H9 (cell line): ENCODE measurements around the gene HS3ST3B1. TPM values are rescaled to one million over a fixed set of nuclear protein-coding genes. Genes with fewer than 3 reads are reported as not detected.

ENCODE experiments used
- DNase-seq: peaks from one replicate; pipeline ENCODE4 v3.0.0-alpha.2; 2017
- H2AFZ ChIP-seq: one replicate; pipeline ENCODE4 v1.6.1; 2013; ENCODE audit warnings: mild to moderate bottlenecking, low read length, control low read depth, moderate library complexity
- H2AK5ac ChIP-seq: 2 replicates; pipeline ENCODE4 v1.6.1; 2013; ENCODE audit warnings: low read length, control low read depth, mixed read lengths; ENCODE audit not compliant: insufficient read length
- H2BK120ac ChIP-seq: one replicate; pipeline ENCODE4 v1.6.1; 2013; ENCODE audit warnings: low read depth, mild to moderate bottlenecking, low read length, control low read depth, inconsistent platforms; ENCODE audit not compliant: poor library complexity, severe bottlenecking
- H2BK12ac ChIP-seq: 2 replicates; pipeline ENCODE4 v1.6.1; 2013; ENCODE audit warnings: low read length, control low read depth, mixed read lengths, low read depth; ENCODE audit not compliant: insufficient read length
- H2BK15ac ChIP-seq: 2 replicates; pipeline ENCODE4 v1.6.1; 2013; ENCODE audit warnings: low read depth, low read length, control low read depth
- H2BK20ac ChIP-seq: one replicate; pipeline ENCODE4 v1.6.1; 2013; ENCODE audit warnings: low read depth, mild to moderate bottlenecking, low read length, control low read depth, inconsistent platforms; ENCODE audit not compliant: poor library complexity, severe bottlenecking
- H2BK5ac ChIP-seq: 2 replicates; pipeline ENCODE4 v1.6.1; 2013; ENCODE audit warnings: low read length, control low read depth, mixed read lengths; ENCODE audit not compliant: insufficient read length
- H3K14ac ChIP-seq: 2 replicates; pipeline ENCODE4 v1.6.1; 2013; ENCODE audit warnings: low read length, control low read depth; ENCODE audit not compliant: insufficient read depth
- H3K18ac ChIP-seq: 2 replicates; pipeline ENCODE4 v1.6.1; 2013; ENCODE audit warnings: low read depth, mild to moderate bottlenecking, mixed read lengths, low read length, control low read depth; ENCODE audit not compliant: insufficient read length
- H3K23ac ChIP-seq: 2 replicates; pipeline ENCODE4 v1.6.1; 2013; ENCODE audit warnings: low read length, control low read depth, mixed read lengths, low read depth; ENCODE audit not compliant: insufficient read length
- H3K23me2 ChIP-seq: 2 replicates; pipeline ENCODE4 v1.6.1; 2013; ENCODE audit warnings: low read depth, mild to moderate bottlenecking, mixed read lengths, low read length, control low read depth; ENCODE audit not compliant: insufficient read length, poor library complexity, severe bottlenecking
- H3K27ac ChIP-seq: 2 replicates; pipeline ENCODE4 v1.5.1; 2013; ENCODE audit warnings: low read length, control low read depth, mixed read lengths, low read depth; ENCODE audit not compliant: insufficient read length
- H3K27me3 ChIP-seq: 2 replicates; pipeline ENCODE4 v1.6.1; 2013; ENCODE audit warnings: low read length, control low read depth, inconsistent platforms; ENCODE audit not compliant: insufficient read depth
- H3K4ac ChIP-seq: 2 replicates; pipeline ENCODE4 v1.6.1; 2013; ENCODE audit warnings: low read depth, mild to moderate bottlenecking, control low read depth, inconsistent platforms, low read length, moderate library complexity
- H3K4me1 ChIP-seq: 2 replicates; pipeline ENCODE4 v1.6.1; 2013; ENCODE audit warnings: low read length, control low read depth, inconsistent platforms; ENCODE audit not compliant: insufficient read depth
- H3K4me2 ChIP-seq: 2 replicates; pipeline ENCODE4 v1.6.1; 2013; ENCODE audit warnings: low read length, control low read depth, mixed read lengths; ENCODE audit not compliant: insufficient read length, insufficient read depth
- H3K56ac ChIP-seq: 2 replicates; pipeline ENCODE4 v1.6.1; 2013; ENCODE audit warnings: low read depth, mild to moderate bottlenecking, mixed read lengths, low read length, control low read depth; ENCODE audit not compliant: insufficient read length
- H3K79me1 ChIP-seq: 2 replicates; pipeline ENCODE4 v1.6.1; 2013; ENCODE audit warnings: low read depth, mild to moderate bottlenecking, moderate library complexity, low read length, control low read depth, inconsistent platforms; ENCODE audit not compliant: insufficient read depth, poor library complexity, severe bottlenecking
- H3K79me2 ChIP-seq: 2 replicates; pipeline ENCODE4 v1.6.1; 2013; ENCODE audit warnings: low read length, control low read depth, inconsistent platforms; ENCODE audit not compliant: insufficient read depth
- H3K9ac ChIP-seq: 2 replicates; pipeline ENCODE4 v1.6.1; 2013; ENCODE audit warnings: low read length, control low read depth, mixed read lengths; ENCODE audit not compliant: insufficient read length; ENCODE audit errors: extremely low read depth
- H3K9me3 ChIP-seq: one replicate; pipeline ENCODE4 v1.6.1; 2013; ENCODE audit warnings: low read depth, low read length, inconsistent platforms; ENCODE audit not compliant: control insufficient read depth
- H3T11ph ChIP-seq: one replicate; pipeline ENCODE4 v1.6.1; 2013; ENCODE audit warnings: mild to moderate bottlenecking, low read length, control low read depth, inconsistent platforms
- H4K20me1 ChIP-seq: one replicate; pipeline ENCODE4 v1.6.1; 2013; ENCODE audit not compliant: control insufficient read depth, insufficient read length, insufficient read depth
- H4K5ac ChIP-seq: 2 replicates; pipeline ENCODE4 v1.6.1; 2013; ENCODE audit warnings: low read depth, mild to moderate bottlenecking, mixed read lengths, low read length, control low read depth; ENCODE audit not compliant: insufficient read length
- H4K8ac ChIP-seq: replicated peaks from 2 replicates; pipeline ENCODE4 v1.6.1; 2013; ENCODE audit warnings: low read length, control low read depth, mixed read lengths, low read depth; ENCODE audit not compliant: insufficient read length
- H4K91ac ChIP-seq: 2 replicates; pipeline ENCODE4 v1.6.1; 2013; ENCODE audit warnings: low read depth, mild to moderate bottlenecking, moderate library complexity, mixed read lengths, low read length, control low read depth; ENCODE audit not compliant: insufficient read length
- H3K27ac Mint-ChIP-seq, 3 experiments: 2 replicates in 2 of 3; 3 replicates in 1 of 3; pipeline ENCODE4 v1.8.0; 2020 to 2021; ENCODE audit warnings: mixed read lengths in 3 of 3, mild to moderate bottlenecking in 1 of 3, moderate library complexity in 1 of 3
- H3K27me3 Mint-ChIP-seq: 2 replicates; pipeline ENCODE4 v1.8.0; 2021; ENCODE audit warnings: low read depth, mild to moderate bottlenecking, moderate library complexity, mixed read lengths
- H3K36me3 Mint-ChIP-seq, 3 experiments: 2 replicates in 2 of 3; 3 replicates in 1 of 3; pipeline ENCODE4 v1.8.0; 2020 to 2021; ENCODE audit warnings: low read depth in 3 of 3, mixed read lengths in 3 of 3; ENCODE audit not compliant: insufficient read depth in 1 of 3
- H3K4me1 Mint-ChIP-seq, 2 experiments: 2 replicates each; pipeline ENCODE4 v1.8.0; 2020; ENCODE audit warnings: mixed read lengths in 2 of 2
- H3K4me3 Mint-ChIP-seq, 2 experiments: 2 replicates in 1 of 2; 3 replicates in 1 of 2; pipeline ENCODE4 v1.8.0; 2020 to 2021; ENCODE audit warnings: mild to moderate bottlenecking in 2 of 2, mixed read lengths in 2 of 2, moderate library complexity in 1 of 2
- H3K9me3 Mint-ChIP-seq, 2 experiments: 2 replicates in 1 of 2; 3 replicates in 1 of 2; pipeline ENCODE4 v1.8.0; 2020; ENCODE audit warnings: mild to moderate bottlenecking in 2 of 2, mixed read lengths in 2 of 2, moderate library complexity in 1 of 2
- CTCF ChIP-seq: fragments of 200-600 bp; sonication (generic); conservative IDR thresholded peaks from 3 replicates; pipeline ENCODE4 v1.8.0; 2021; ENCODE audit warnings: antibody characterized with exemption, mild to moderate bottlenecking
- WGBS: extraction: QIAGEN DNeasy Blood & Tissue Kit; methylation state at CpG from one replicate; pipeline ENCODE4 v1.1.7; 2013; ENCODE audit warnings: missing lambda C conversion rate, low lambda C conversion rate, mixed read lengths; ENCODE audit not compliant: insufficient read length; ENCODE audit errors: extremely low coverage; 5-methylcytosine and 5-hydroxymethylcytosine counted together
- long read RNA-seq: library from polyadenylated mRNA; unstranded; transcript quantifications from one replicate; pipeline ENCODE4 v2.0.0, GENCODE V29; 2020
- total RNA-seq: library from RNA; stranded (reverse); gene quantifications from 2 replicates; pipeline ENCODE4 v1.2.1, GENCODE V29; 2021

Gene HS3ST3B1
- 2.8 and 2.9 TPM in 2 replicates for total RNA-seq
- long read RNA-seq, full-length matches to known transcripts, result 4 of 5 reads
- long read RNA-seq, partial matches to known transcripts, result 0 of 5 reads
- long read RNA-seq, other reads (novel, unspliced or antisense), result 1 of 5 reads

- peak within 1 kb of the TSS; percentile 94 for H3K4me2 ChIP-seq
- peaks cover 73% of the 10 kb centered on the region for H3K27me3 ChIP-seq
- peaks cover 9% of the 10 kb centered on the region; the same call in 1 of the 2 replicates for H3K4me1 ChIP-seq
- TF ChIP-seq CTCF, result no peak
- no peak within 1 kb of the TSS for H4K91ac ChIP-seq
- no peak within 1 kb of the TSS for H3K56ac ChIP-seq
- H3K36me3 Mint-ChIP-seq, result no peaks in the 10 kb centered on the region; a peak in 1 of 7 replicates
- H2BK5ac ChIP-seq, result no peak within 1 kb of the TSS
- H4K20me1 ChIP-seq, result peaks cover 3% of the 10 kb centered on the region
- H3K4ac ChIP-seq, result no peak within 1 kb of the TSS
- no peak within 1 kb of the TSS for H2BK15ac ChIP-seq
- H3K27me3 Mint-ChIP-seq, result peaks cover 92% of the 10 kb centered on the region
- no peak within 1 kb of the TSS for H3T11ph ChIP-seq
- no peak within 1 kb of the TSS for H3K23ac ChIP-seq
- H3K4me1 Mint-ChIP-seq, result peaks cover 55 to 63% of the 10 kb centered on the region in 2 experiments
- H2BK20ac ChIP-seq, result no peak within 1 kb of the TSS
- peak within 1 kb of the TSS; percentile 78 for H3K14ac ChIP-seq
- no peak within 1 kb of the TSS for H2AK5ac ChIP-seq
- H3K9me3 ChIP-seq, result no peaks in the 10 kb centered on the region
- peaks cover 50% of the 10 kb centered on the region for H3K23me2 ChIP-seq
- H4K8ac ChIP-seq, result no peak within 1 kb of the TSS
- H3K4me3 Mint-ChIP-seq, result peak within 1 kb of the TSS; percentile 69 to 92
- DNase-seq, result peak; percentile 100
- peaks cover 0 to 2% of the 10 kb centered on the region in 2 experiments; a peak in 1 of 5 replicates for H3K9me3 Mint-ChIP-seq
- no peak within 1 kb of the TSS for H4K5ac ChIP-seq
- H2BK12ac ChIP-seq, result no peak within 1 kb of the TSS
- peak within 1 kb of the TSS; percentile 6 for H3K9ac ChIP-seq
- no peak within 1 kb of the TSS for H3K27ac ChIP-seq
- peak within 1 kb of the TSS; percentile 19 for H3K18ac ChIP-seq
- H3K27ac Mint-ChIP-seq, result no peak within 1 kb of the TSS
- H2AFZ ChIP-seq, result no peak within 1 kb of the TSS
- H3K79me1 ChIP-seq, result no peaks in the 10 kb centered on the region
- no CpG with 5 or more reads among the region's 49 CpGs for WGBS
- no peak within 1 kb of the TSS for H2BK120ac ChIP-seq
- no peaks in the 10 kb centered on the region; the same call in 1 of the 2 replicates for H3K79me2 ChIP-seq
These were observed at the start of gene HS3ST3B1 for GRCh38 chr17:14300575-14301278. TSS of gene HS3ST3B1 (plus strand) at chr17:14301081. CDS start at chr17:14301519, 438 bp downstream.
